ENCODE data around the gene MGRN1.

GRCh38 chr16:4631444-4631843 is 6.8 kb downstream of the MGRN1 start:
- TF ChIP-seq CTCF (IDR thresholded peaks at IDR 0.05) (no peak), POLR2A (IDR thresholded peaks at IDR 0.05) (no peak), POLR2AphosphoS5 (IDR thresholded peaks at IDR 0.05; ENCODE audit: insufficient read depth in 1 of 2, low read depth in 1 of 2) (no peak)
